Spleen (tissue), 11 donors: ENCODE data around the gene PDE1C. TPM values are rescaled to one million over a fixed set of nuclear protein-coding genes. Genes with fewer than 3 reads are reported as not detected.

ENCODE experiments used
- DNase-seq: peaks from one replicate; pipeline ENCODE4 v3.0.0-alpha.2; 2020
- H3K27ac ChIP-seq, 8 donors: fragments of 200-600 bp; sonication (generic) in 7 of 8; 1 replicate in 4 of 8; 2 replicates in 4 of 8; pipeline versions ENCODE4 v1.5.0 to v1.8.0; 2016 to 2021; ENCODE audit warnings: inconsistent platforms in 4 of 8, mild to moderate bottlenecking in 4 of 8, moderate library complexity in 1 of 8
- H3K27me3 ChIP-seq, 7 donors: fragments of 200-600 bp; sonication (generic) in 6 of 7; replicated peaks in 1 of 7; 1 replicate in 4 of 7; 2 replicates in 3 of 7; pipeline versions ENCODE4 v1.5.0 to v1.8.0; 2016 to 2021; ENCODE audit warnings: inconsistent platforms in 3 of 7, mild to moderate bottlenecking in 1 of 7
- H3K36me3 ChIP-seq, 6 donors: fragments of 200-600 bp; sonication (generic) in 5 of 6; 1 replicate in 4 of 6; 2 replicates in 2 of 6; pipeline versions ENCODE4 v1.5.0 to v1.8.0; 2016 to 2021; ENCODE audit warnings: inconsistent platforms in 2 of 6
- H3K4me1 ChIP-seq, 6 donors: fragments of 200-600 bp; sonication (generic) in 5 of 6; 1 replicate in 3 of 6; 2 replicates in 3 of 6; pipeline versions ENCODE4 v1.5.0 to v1.8.0; 2016 to 2021; ENCODE audit warnings: inconsistent platforms in 3 of 6
- H3K4me3 ChIP-seq, 8 donors: fragments of 200-600 bp; sonication (generic) in 7 of 8; 1 replicate in 4 of 8; 2 replicates in 4 of 8; pipeline versions ENCODE4 v1.5.0 to v1.8.0; 2016 to 2021; ENCODE audit warnings: inconsistent platforms in 4 of 8, mild to moderate bottlenecking in 4 of 8, moderate library complexity in 2 of 8
- H3K9me3 ChIP-seq, 8 donors: fragments of 200-600 bp; sonication (generic) in 7 of 8; 1 replicate in 4 of 8; 2 replicates in 4 of 8; pipeline versions ENCODE4 v1.5.0 to v1.8.0; 2016 to 2021; ENCODE audit warnings: inconsistent platforms in 4 of 8
- POLR2A ChIP-seq, 3 donors: fragments of 450-650 bp; IDR thresholded peaks; one replicate each; pipeline ENCODE4 v1.5.1; 2017; ENCODE audit warnings: antibody characterized with exemption in 3 of 3, mild to moderate bottlenecking in 1 of 3
- POLR2AphosphoS5 ChIP-seq, 3 donors: sonication (generic); formaldehyde crosslinking; IDR thresholded peaks; one replicate each; pipeline ENCODE4 v1.5.1; 2017; ENCODE audit warnings: antibody characterized with exemption in 3 of 3
- WGBS, 5 donors: extraction: QIAGEN DNeasy Blood & Tissue Kit in 3 of 5; methylation state at CpG; one replicate each; pipeline versions ENCODE4 v1.1.5 to v1.1.7; 2013 to 2018; 5-methylcytosine and 5-hydroxymethylcytosine counted together
- intact Hi-C: fragments of 100-400 bp; cut with DNase I; formaldehyde crosslinking; loops from one replicate; pipeline ENCODE4 v1.15.0; 2023; ENCODE audit warnings: low total_unique reads
- polyA plus RNA-seq, 3 donors: library from polyadenylated mRNA; stranded (reverse); fragments of 200-250 nt; gene quantifications; one replicate each; pipeline ENCODE4 v1.2.1, GENCODE V29; 2013
- total RNA-seq, 7 donors: library from RNA; depleted of rRNA in 3 of 7; stranded (reverse); fragments of >200 nt in 3 of 7; fragmentation: NEBNext Ultra II Directional in 4 of 7; extraction: Animal tissue kit (Norgen Biotek cat#: 25700) in 4 of 7; gene quantifications; one replicate each; pipeline versions ENCODE4 v1.1.0 to v1.2.1, GENCODE V29; 2016 to 2021
- TF ChIP-seq, protein P1 (sequence below), 11 experiments: fragments of 200-600 bp in 7 of 11; fragments of 450-650 bp in 4 of 11; sonication (generic) in 4 of 11; IDR thresholded peaks in 8 of 11; conservative IDR thresholded peaks in 3 of 11; 1 replicate in 7 of 11; 2 replicates in 4 of 11; pipeline versions ENCODE4 v1.4.0 to v1.8.0; 2016 to 2021; ENCODE audit warnings: antibody characterized with exemption in 11 of 11, inconsistent platforms in 4 of 11, mild to moderate bottlenecking in 1 of 11
- donor health status: healthy with polysubstance abuse.
- donor health status: DM: no; HTN: no; CAD: no; lungs with moderate emphysema.
- donor health status: DM: no; HTN: no; CAD: no.
- donor health status: Bipolar disorder and iron deficiency.
- donor health status: healthy.
- donor health status: DM: no; HTN: no; CAD: no.
- donor health status: DM: yes; HTN: yes; CAD: no.

The PDE1C gene
- total and polyA plus RNA-seq, 10 donors, result 0.53 to 3.3 (median 1.6) TPM

DNA sequence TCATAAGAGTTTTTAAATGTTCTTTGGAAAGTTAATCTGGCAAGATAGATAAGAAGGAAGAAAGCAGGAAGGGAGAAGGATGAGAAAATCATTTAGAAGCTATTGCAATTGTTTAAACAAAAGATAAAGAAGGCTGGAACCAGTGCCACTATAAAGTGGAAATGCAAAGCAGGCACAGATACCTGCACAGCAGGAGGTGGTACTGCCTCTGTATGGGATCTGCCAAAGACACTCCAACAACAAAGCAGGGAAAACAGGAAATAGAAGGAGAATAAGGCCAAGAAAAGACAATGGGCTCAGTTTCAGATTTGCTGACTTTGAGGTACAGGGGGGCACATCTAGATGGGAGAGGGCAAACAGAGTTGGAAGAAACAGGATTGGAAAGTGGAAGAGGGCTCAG lies 244.6 kb downstream of the PDE1C start:
- Histone ChIP-seq H3K4me1 (no peaks in the 10 kb centered on the region), H3K36me3 (no peaks in the 10 kb centered on the region), H3K4me3 (no peak overlapping the region), H3K9me3 (no peaks in the 10 kb centered on the region), H3K27ac (no peak overlapping the region), H3K27me3 (no peaks in the 10 kb centered on the region)
- no peak for TF ChIP-seq POLR2A (IDR thresholded peaks at IDR 0.05)
- TF ChIP-seq, protein P1, sequence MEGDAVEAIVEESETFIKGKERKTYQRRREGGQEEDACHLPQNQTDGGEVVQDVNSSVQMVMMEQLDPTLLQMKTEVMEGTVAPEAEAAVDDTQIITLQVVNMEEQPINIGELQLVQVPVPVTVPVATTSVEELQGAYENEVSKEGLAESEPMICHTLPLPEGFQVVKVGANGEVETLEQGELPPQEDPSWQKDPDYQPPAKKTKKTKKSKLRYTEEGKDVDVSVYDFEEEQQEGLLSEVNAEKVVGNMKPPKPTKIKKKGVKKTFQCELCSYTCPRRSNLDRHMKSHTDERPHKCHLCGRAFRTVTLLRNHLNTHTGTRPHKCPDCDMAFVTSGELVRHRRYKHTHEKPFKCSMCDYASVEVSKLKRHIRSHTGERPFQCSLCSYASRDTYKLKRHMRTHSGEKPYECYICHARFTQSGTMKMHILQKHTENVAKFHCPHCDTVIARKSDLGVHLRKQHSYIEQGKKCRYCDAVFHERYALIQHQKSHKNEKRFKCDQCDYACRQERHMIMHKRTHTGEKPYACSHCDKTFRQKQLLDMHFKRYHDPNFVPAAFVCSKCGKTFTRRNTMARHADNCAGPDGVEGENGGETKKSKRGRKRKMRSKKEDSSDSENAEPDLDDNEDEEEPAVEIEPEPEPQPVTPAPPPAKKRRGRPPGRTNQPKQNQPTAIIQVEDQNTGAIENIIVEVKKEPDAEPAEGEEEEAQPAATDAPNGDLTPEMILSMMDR (IDR thresholded peaks at IDR 0.05 in 8 of 11, conservative IDR thresholded peaks at IDR 0.05 in 3 of 11), result no peak
- TF ChIP-seq POLR2AphosphoS5 (IDR thresholded peaks at IDR 0.05), result no peak
- no peak for DNase-seq
- intact Hi-C loops, result no loop called here

DNA sequence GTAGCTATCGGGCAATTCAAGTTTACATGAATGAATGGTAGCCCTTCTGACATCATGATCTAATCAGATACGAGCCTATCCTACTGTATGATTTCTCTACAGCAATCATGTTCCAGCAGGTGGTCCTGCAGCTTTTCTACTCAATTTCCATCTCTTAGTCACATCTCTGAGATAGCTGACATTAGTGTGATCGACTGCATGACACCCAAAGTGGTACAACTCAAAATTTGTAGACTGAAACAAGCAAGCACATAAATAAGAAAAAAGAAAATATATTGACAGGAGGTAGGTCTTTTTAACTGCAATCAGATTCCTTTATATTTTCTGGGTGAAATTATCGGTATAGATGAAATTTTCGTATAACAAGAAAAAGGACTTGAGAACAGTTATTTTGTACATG lies 251.2 kb downstream of the PDE1C start:
- no peaks in the 10 kb centered on the region for H3K4me1 ChIP-seq
- H3K9me3 ChIP-seq, result no peaks in the 10 kb centered on the region
- H3K36me3 ChIP-seq, result no peaks in the 10 kb centered on the region
- H3K4me3 ChIP-seq, result no peak overlapping the region
- H3K27ac ChIP-seq, result no peak overlapping the region
- H3K27me3 ChIP-seq, result no peaks in the 10 kb centered on the region
- WGBS, 5 donors, result 87 to 93% (median 93%) methylated on average over 5 of the region's 5 CpGs
- no peak for DNase-seq
- intact Hi-C loops, result no loop called here
- no peak for TF ChIP-seq POLR2A (IDR thresholded peaks at IDR 0.05)
- TF ChIP-seq POLR2AphosphoS5 (IDR thresholded peaks at IDR 0.05), result no peak
- TF ChIP-seq, protein P1 (IDR thresholded peaks at IDR 0.05 in 8 of 11, conservative IDR thresholded peaks at IDR 0.05 in 3 of 11), result no peak

DNA sequence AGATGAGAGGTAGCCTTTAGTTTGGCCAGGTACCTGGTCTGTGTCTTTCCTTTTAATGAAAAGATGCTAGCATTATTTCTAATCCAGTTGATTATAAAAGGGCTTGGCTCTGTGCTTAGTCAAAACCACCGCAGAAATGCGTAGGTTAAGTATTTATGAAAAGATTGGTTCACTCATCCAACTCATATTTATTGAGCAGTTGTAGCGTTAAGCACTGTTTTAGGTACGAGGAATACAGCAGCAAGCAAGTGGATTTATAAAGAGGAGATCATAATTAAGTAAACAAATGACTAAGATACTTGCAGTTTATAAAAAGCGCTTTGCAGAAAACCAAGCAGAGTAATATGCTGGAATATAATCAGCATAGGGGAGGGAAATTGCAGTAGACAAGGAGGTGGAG lies 253.4 kb downstream of the PDE1C start:
- Histone ChIP-seq H3K27me3 (no peaks in the 10 kb centered on the region), H3K9me3 (no peaks in the 10 kb centered on the region), H3K4me1 (peaks cover 0 to 1% (median 0%) of the 10 kb centered on the region in 6 donors), H3K27ac (no peak overlapping the region), H3K36me3 (no peaks in the 10 kb centered on the region), H3K4me3 (no peak overlapping the region)
- TF ChIP-seq POLR2A (IDR thresholded peaks at IDR 0.05), result no peak
- TF ChIP-seq, protein P1 (IDR thresholded peaks at IDR 0.05 in 8 of 11, conservative IDR thresholded peaks at IDR 0.05 in 3 of 11), result no peak
- TF ChIP-seq POLR2AphosphoS5 (IDR thresholded peaks at IDR 0.05), result no peak
- intact Hi-C loops, result no loop called here
- WGBS, 5 donors, result 72 to 85% (median 82%) methylated on average over 5 of the region's 5 CpGs
- DNase-seq, result no peak

DNA sequence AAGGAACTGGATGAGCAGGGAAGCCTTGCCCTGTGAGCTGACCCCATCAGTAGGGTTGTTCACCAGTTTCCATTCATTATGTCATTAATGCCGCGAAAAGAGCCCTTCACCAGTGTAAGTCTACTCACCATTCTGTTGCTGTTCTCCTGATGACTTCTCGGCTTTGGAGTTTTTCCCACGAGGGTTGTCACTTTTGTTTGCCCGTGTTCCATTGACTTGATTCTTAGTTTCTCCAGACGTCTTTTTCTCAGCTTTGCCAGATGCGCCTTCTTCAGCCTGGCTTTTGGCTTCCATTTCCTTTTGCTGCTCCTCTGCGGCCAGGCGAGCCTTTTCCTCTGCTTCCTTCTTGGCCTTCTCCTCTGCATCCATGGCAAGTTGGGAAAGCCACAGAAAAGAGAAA lies 254.4 kb downstream of the PDE1C start:
- TF ChIP-seq, protein P1 (IDR thresholded peaks at IDR 0.05 in 8 of 11, conservative IDR thresholded peaks at IDR 0.05 in 3 of 11), result no peak
- no peak for TF ChIP-seq POLR2A (IDR thresholded peaks at IDR 0.05)
- TF ChIP-seq POLR2AphosphoS5 (IDR thresholded peaks at IDR 0.05), result no peak
- H3K27ac ChIP-seq, result no peak overlapping the region
- H3K4me1 ChIP-seq, result peaks cover 0 to 8% (median 0%) of the 10 kb centered on the region in 6 donors
- no peak overlapping the region for H3K4me3 ChIP-seq
- no peaks in the 10 kb centered on the region for H3K36me3 ChIP-seq
- H3K27me3 ChIP-seq, result no peaks in the 10 kb centered on the region
- DNase-seq, result no peak
- intact Hi-C loops, result no loop called here
- no peaks in the 10 kb centered on the region for H3K9me3 ChIP-seq
- 82 to 97% (median 87%) methylated on average over 9 of the region's 9 CpGs for WGBS, 5 donors
